IMR-90 (cell line): ENCODE results near the gene SDK1. TPM values are rescaled to one million over a fixed set of nuclear protein-coding genes. Genes with fewer than 3 reads are reported as not detected.

Experiments
- ATAC-seq: fragments of 200-7000 bp; cut with Tn5 transposase; 2 replicates; pipeline ENCODE4 v1.9.1; 2020; ENCODE audit warnings: low read depth, mild to moderate bottlenecking, moderate library complexity
- BruUV-seq: library from RNA; stranded (reverse); fragments of 400-500 nt; replicated peaks from 2 replicates; lab custom pipeline; 2021; lab: Mats Ljungman, UMichigan
- CTCF ChIA-PET: fragments of 300-600 bp; formaldehyde crosslinking; extraction: SDS; loops from one replicate; lab custom pipeline; 2021; ENCODE audit warnings: antibody characterized with exemption; lab: Yijun Ruan, JAX
- POLR2A ChIA-PET: fragments of 300-600 bp; sonication (Branson Sonifier 250); formaldehyde crosslinking; loops from one replicate; lab custom pipeline; 2022; ENCODE audit warnings: antibody characterized with exemption; ENCODE audit not compliant: unreplicated experiment; lab: Charles Lee
- DNase-seq: peaks from one replicate; pipeline ENCODE4 v3.0.0; 2013
- H2AFZ ChIP-seq: replicated peaks from 2 replicates; pipeline ENCODE3; 2013; ENCODE audit warnings: low read length, mild to moderate bottlenecking; ENCODE audit not compliant: poor library complexity
- H2AK5ac ChIP-seq: 2 replicates; pipeline ENCODE4 v1.6.1; 2013; ENCODE audit warnings: low read depth, low read length, inconsistent platforms
- H2AK9ac ChIP-seq: replicated peaks from 2 replicates; pipeline ENCODE3; 2013; ENCODE audit warnings: mild to moderate bottlenecking, low read depth, low read length, moderate library complexity; ENCODE audit not compliant: poor library complexity
- H2BK120ac ChIP-seq: 2 replicates; pipeline ENCODE4 v1.6.1; 2013; ENCODE audit warnings: low read depth, low read length, inconsistent platforms
- H2BK15ac ChIP-seq: 3 replicates; pipeline ENCODE4 v1.6.1; 2013; ENCODE audit warnings: low read depth, low read length, inconsistent platforms
- H2BK20ac ChIP-seq: 2 replicates; pipeline ENCODE4 v1.6.1; 2013; ENCODE audit warnings: low read depth, mild to moderate bottlenecking, inconsistent platforms, low read length, moderate library complexity
- H2BK5ac ChIP-seq: 2 replicates; pipeline ENCODE4 v1.6.1; 2013; ENCODE audit warnings: mild to moderate bottlenecking, low read depth, low read length, inconsistent platforms; ENCODE audit not compliant: poor library complexity, severe bottlenecking
- H3K14ac ChIP-seq: replicated peaks from 2 replicates; pipeline ENCODE4 v1.6.1; 2013; ENCODE audit warnings: low read depth, low read length, inconsistent platforms
- H3K18ac ChIP-seq: 2 replicates; pipeline ENCODE4 v1.6.1; 2013; ENCODE audit warnings: low read depth, low read length, control low read depth
- H3K23ac ChIP-seq: 2 replicates; pipeline ENCODE4 v1.6.1; 2013; ENCODE audit warnings: low read depth, low read length, inconsistent platforms
- H3K27ac ChIP-seq: 2 replicates; pipeline ENCODE4 v1.5.1; 2013; ENCODE audit warnings: mild to moderate bottlenecking, control low read depth, low read length; ENCODE audit not compliant: insufficient read depth
- H3K27me3 ChIP-seq: 2 replicates; pipeline ENCODE4 v1.6.1; 2013; ENCODE audit warnings: low read length; ENCODE audit not compliant: control insufficient read depth, insufficient read depth
- H3K36me3 ChIP-seq: 2 replicates; pipeline ENCODE4 v1.6.1; 2013; ENCODE audit warnings: low read length, mixed read lengths; ENCODE audit not compliant: control insufficient read depth, insufficient read depth
- H3K4ac ChIP-seq: 2 replicates; pipeline ENCODE4 v1.6.1; 2013; ENCODE audit warnings: low read depth, low read length, inconsistent platforms
- H3K4me1 ChIP-seq: 2 replicates; pipeline ENCODE4 v1.6.1; 2013; ENCODE audit warnings: low read length, mixed read lengths; ENCODE audit not compliant: control insufficient read depth, insufficient read depth
- H3K4me2 ChIP-seq: 2 replicates; pipeline ENCODE4 v1.6.1; 2013; ENCODE audit warnings: low read depth, mild to moderate bottlenecking, control low read depth, low read length, moderate library complexity
- H3K4me3 ChIP-seq: 2 replicates; pipeline ENCODE4 v1.5.1; 2013; ENCODE audit warnings: low read depth, mild to moderate bottlenecking, control low read depth, low read length, moderate library complexity; ENCODE audit not compliant: insufficient read depth
- H3K56ac ChIP-seq: 2 replicates; pipeline ENCODE4 v1.6.1; 2013; ENCODE audit warnings: low read length, inconsistent platforms; ENCODE audit not compliant: insufficient read depth; ENCODE audit errors: extremely low read depth
- H3K79me1 ChIP-seq, 2 experiments: 2 replicates each; pipeline ENCODE4 v1.6.1; 2013; ENCODE audit warnings: low read length in 2 of 2, inconsistent platforms in 1 of 2, low read depth in 1 of 2
- H3K9ac ChIP-seq: 2 replicates; pipeline ENCODE4 v1.6.1; 2013; ENCODE audit warnings: low read depth, low read length, control low read depth
- H3K9me1 ChIP-seq: 2 replicates; pipeline ENCODE4 v1.6.1; 2013; ENCODE audit warnings: low read length, inconsistent platforms; ENCODE audit not compliant: insufficient read depth
- H3K9me3 ChIP-seq: 2 replicates; pipeline ENCODE4 v1.6.1; 2013; ENCODE audit warnings: low read length; ENCODE audit not compliant: control insufficient read depth, insufficient read depth
- H4K20me1 ChIP-seq: 2 replicates; pipeline ENCODE4 v1.6.1; 2013; ENCODE audit warnings: low read length, inconsistent platforms; ENCODE audit not compliant: insufficient read depth
- H4K5ac ChIP-seq: 2 replicates; pipeline ENCODE4 v1.6.1; 2013; ENCODE audit warnings: mild to moderate bottlenecking, low read depth, low read length, control low read depth
- H4K8ac ChIP-seq, 2 experiments: 2 replicates each; pipeline ENCODE4 v1.6.1; 2013; ENCODE audit warnings: low read depth in 2 of 2, low read length in 2 of 2, control low read depth in 1 of 2, inconsistent platforms in 1 of 2
- H4K91ac ChIP-seq: 2 replicates; pipeline ENCODE4 v1.6.1; 2013; ENCODE audit warnings: low read depth, low read length, inconsistent platforms; ENCODE audit not compliant: insufficient read depth
- FOS ChIP-seq: fragments of 150-350 bp; IDR thresholded peaks from 2 replicates; pipeline ENCODE4 v1.6.1; 2016; ENCODE audit warnings: low read depth, low read length
- MAFK ChIP-seq: IDR thresholded peaks from 2 replicates; pipeline ENCODE4 v1.6.1; 2012; ENCODE audit warnings: low read depth, low read length, improper control_type of control experiment
- MAZ ChIP-seq: IDR thresholded peaks from 2 replicates; pipeline ENCODE4 v1.6.1; 2012; ENCODE audit warnings: low read depth, mild to moderate bottlenecking, low read length, improper control_type of control experiment, moderate library complexity, borderline replicate concordance
- MXI1 ChIP-seq: IDR thresholded peaks from 2 replicates; pipeline ENCODE4 v1.6.1; 2012; ENCODE audit warnings: low read depth, mild to moderate bottlenecking, low read length, moderate library complexity, borderline replicate concordance
- POLR2A ChIP-seq: IDR thresholded peaks from 2 replicates; pipeline ENCODE4 v1.6.1; 2012; ENCODE audit warnings: mild to moderate bottlenecking, low read depth, low read length
- RFX5 ChIP-seq: IDR thresholded peaks from 2 replicates; pipeline ENCODE4 v1.8.0; 2012; ENCODE audit warnings: low read depth, mild to moderate bottlenecking, low read length, moderate library complexity
- WGBS, 2 experiments: methylation state at CpG; one replicate each; pipeline versions ENCODE4 v1.1.5 to v1.1.7; 2013; ENCODE audit warnings: missing lambda C conversion rate in 2 of 2; ENCODE audit not compliant: insufficient read length in 1 of 2; ENCODE audit errors: extremely low coverage in 2 of 2; 5-methylcytosine and 5-hydroxymethylcytosine counted together
- dilution Hi-C: fragments of 300-500 bp; cut with HindIII; formaldehyde crosslinking; loops from one replicate; pipeline ENCODE4 v1.14.3; 2018; ENCODE audit warnings: low sequenced_read_pairs; ENCODE audit not compliant: unreplicated experiment
- in situ Hi-C: fragments of 300-500 bp; cut with MboI; formaldehyde crosslinking; loops from 3 replicates; pipeline ENCODE4 v1.14.3; 2019; ENCODE audit warnings: low sequenced_read_pairs, inconsistent platforms, mixed read lengths
- intact Hi-C: fragments of 100-400 bp; cut with micrococcal nuclease; formaldehyde crosslinking; loops from 2 replicates; pipeline ENCODE4 v1.10.0; 2022
- polyA plus RNA-seq, 3 experiments: library from polyadenylated mRNA; depleted of rRNA; stranded (reverse); fragments of >200 nt; gene quantifications; 2 replicates each; pipeline ENCODE4 v1.2.3, GENCODE V29; 2012; ENCODE audit warnings: low replicate concordance in 1 of 3
- total RNA-seq: library from RNA; depleted of rRNA; stranded (reverse); fragments of >200 nt; gene quantifications from 2 replicates; pipeline ENCODE4 v1.2.3, GENCODE V29; 2012
- TF ChIP-seq, protein P1 (sequence below): conservative IDR thresholded peaks from 2 replicates; pipeline ENCODE4 v1.5.1; 2012; ENCODE audit warnings: mild to moderate bottlenecking, low read depth, low read length, improper control_type of control experiment
- TF ChIP-seq, protein P2 (sequence below): fragments of 150-350 bp; IDR thresholded peaks from 2 replicates; pipeline ENCODE4 v1.6.1; 2017; ENCODE audit warnings: mild to moderate bottlenecking, antibody characterized with exemption, low read length, low read depth
- TF ChIP-seq, protein P3 (sequence below): fragments of 150-350 bp; IDR thresholded peaks from 2 replicates; pipeline ENCODE4 v1.6.1; 2016; ENCODE audit warnings: low read depth, mild to moderate bottlenecking, low read length, moderate library complexity, borderline replicate concordance

The SDK1 gene
- total and polyA plus RNA-seq, 2 of the 4 experiments (the other 2 are of a cell fraction), result 1.5 to 1.6 TPM

DNA sequence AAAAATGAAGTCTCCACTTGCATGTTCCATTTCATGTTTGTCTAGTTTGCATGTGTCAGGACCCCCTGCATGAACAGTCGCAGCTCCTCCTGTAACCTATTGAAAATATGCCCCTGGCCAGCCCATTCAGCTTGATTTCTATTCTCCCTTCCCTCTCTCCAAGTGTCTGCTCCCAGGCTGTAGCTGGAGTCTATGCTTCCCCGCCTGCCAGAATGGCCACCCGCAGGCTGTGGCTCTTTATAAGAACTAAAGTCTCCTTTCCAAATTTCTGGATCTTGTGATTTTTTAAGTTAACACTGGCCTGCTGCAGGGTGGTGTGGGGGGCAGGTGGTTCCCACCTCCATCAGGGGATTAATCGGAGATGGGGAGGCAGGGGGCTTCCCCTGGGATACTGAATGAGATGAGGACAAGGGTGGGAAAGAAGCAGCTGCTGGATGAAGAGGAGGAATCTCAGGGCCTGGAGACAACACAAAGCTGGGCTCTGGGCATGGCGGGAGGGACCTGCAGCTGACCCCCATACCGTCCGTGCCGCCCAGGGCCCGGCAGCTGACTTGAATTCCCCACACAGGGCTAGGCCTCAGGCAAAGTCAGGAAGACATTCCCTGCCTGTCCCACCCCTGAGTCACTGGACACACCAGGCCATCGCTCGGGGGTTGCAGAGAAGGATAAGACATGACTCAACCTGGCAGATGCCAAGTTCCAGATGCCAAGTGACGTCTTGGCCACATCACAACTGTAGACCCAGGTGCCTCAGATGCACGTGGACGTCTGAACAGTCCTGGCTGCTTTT, 981.6 kb downstream of the SDK1 start (continued):
- TF ChIP-seq, protein P1, sequence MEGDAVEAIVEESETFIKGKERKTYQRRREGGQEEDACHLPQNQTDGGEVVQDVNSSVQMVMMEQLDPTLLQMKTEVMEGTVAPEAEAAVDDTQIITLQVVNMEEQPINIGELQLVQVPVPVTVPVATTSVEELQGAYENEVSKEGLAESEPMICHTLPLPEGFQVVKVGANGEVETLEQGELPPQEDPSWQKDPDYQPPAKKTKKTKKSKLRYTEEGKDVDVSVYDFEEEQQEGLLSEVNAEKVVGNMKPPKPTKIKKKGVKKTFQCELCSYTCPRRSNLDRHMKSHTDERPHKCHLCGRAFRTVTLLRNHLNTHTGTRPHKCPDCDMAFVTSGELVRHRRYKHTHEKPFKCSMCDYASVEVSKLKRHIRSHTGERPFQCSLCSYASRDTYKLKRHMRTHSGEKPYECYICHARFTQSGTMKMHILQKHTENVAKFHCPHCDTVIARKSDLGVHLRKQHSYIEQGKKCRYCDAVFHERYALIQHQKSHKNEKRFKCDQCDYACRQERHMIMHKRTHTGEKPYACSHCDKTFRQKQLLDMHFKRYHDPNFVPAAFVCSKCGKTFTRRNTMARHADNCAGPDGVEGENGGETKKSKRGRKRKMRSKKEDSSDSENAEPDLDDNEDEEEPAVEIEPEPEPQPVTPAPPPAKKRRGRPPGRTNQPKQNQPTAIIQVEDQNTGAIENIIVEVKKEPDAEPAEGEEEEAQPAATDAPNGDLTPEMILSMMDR, result no peak

DNA sequence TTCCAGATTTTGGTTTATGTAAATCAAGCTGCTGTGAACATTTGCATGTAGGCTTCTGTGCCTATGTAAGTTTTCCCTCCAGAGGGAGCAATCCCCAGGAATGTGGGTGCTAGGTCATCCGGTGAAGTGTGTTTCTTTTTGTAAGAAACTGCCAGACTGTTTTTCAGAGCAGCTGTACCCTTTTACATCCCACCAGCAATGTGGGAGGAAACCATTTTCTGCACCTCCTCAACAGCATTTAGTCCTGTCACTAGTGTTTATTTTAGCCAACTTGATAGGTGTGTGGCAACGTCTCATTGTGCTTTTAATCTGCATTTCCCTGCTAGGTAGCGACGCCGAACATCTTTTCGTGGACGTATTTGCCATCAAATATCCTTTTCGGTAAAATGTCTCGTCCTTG, 985.3 kb downstream of the SDK1 start:
- CTCF ChIA-PET, result no interaction called here

More for the DNA sequence above, 985.3 kb downstream of the SDK1 start:
- Histone ChIP-seq H2AFZ (no peak overlapping the region), H2BK20ac (no peak overlapping the region), H4K5ac (no peak overlapping the region), H3K9me3 (peaks cover 4% of the 10 kb centered on the region), H2AK5ac (no peak overlapping the region), H3K56ac (no peak overlapping the region), H3K36me3 (no peaks in the 10 kb centered on the region), H4K91ac (no peak overlapping the region), H2BK5ac (no peak overlapping the region), H3K9ac (no peak overlapping the region), H3K14ac (no peak overlapping the region), H2BK120ac (no peak overlapping the region), H3K4me3 (no peak overlapping the region), H2AK9ac (no peak overlapping the region), H3K9me1 (no peaks in the 10 kb centered on the region), H4K8ac (no peak overlapping the region), H3K79me1 (no peaks in the 10 kb centered on the region), H4K20me1 (no peaks in the 10 kb centered on the region), H3K27me3 (no peaks in the 10 kb centered on the region), H2BK15ac (no peak overlapping the region), H3K23ac (no peak overlapping the region), H3K4me2 (no peak overlapping the region), H3K4me1 (no peaks in the 10 kb centered on the region), H3K27ac (no peak overlapping the region), H3K4ac (no peak overlapping the region), H3K18ac (no peak overlapping the region)
- intact Hi-C loops (no loop called here), in situ Hi-C loops (no loop called here), dilution Hi-C loops (no loop called here)
- DNase-seq (no peak), ATAC-seq (no peak; the same call in 1 of the 2 replicates)
- WGBS, 2 experiments, result no CpG with 5 or more reads among the region's 9 CpGs
- POLR2A ChIA-PET, result no interaction called here
- no TSS peak for BruUV-seq
- TF ChIP-seq POLR2A (no peak), MAFK (no peak), RFX5 (no peak), FOS (no peak), MAZ (no peak), MXI1 (no peak)
- TF ChIP-seq, protein P2, sequence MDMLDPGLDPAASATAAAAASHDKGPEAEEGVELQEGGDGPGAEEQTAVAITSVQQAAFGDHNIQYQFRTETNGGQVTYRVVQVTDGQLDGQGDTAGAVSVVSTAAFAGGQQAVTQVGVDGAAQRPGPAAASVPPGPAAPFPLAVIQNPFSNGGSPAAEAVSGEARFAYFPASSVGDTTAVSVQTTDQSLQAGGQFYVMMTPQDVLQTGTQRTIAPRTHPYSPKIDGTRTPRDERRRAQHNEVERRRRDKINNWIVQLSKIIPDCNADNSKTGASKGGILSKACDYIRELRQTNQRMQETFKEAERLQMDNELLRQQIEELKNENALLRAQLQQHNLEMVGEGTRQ, result no peak
- TF ChIP-seq, protein P3, sequence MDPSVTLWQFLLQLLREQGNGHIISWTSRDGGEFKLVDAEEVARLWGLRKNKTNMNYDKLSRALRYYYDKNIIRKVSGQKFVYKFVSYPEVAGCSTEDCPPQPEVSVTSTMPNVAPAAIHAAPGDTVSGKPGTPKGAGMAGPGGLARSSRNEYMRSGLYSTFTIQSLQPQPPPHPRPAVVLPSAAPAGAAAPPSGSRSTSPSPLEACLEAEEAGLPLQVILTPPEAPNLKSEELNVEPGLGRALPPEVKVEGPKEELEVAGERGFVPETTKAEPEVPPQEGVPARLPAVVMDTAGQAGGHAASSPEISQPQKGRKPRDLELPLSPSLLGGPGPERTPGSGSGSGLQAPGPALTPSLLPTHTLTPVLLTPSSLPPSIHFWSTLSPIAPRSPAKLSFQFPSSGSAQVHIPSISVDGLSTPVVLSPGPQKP, result no peak
- TF ChIP-seq, protein P1, result no peak
